ENCODE measurements around the gene ZFAND2A. TPM values are rescaled to one million over a fixed set of nuclear protein-coding genes. Genes with fewer than 3 reads are reported as not detected.
"Not testable (repeated sequence)": the region's sequence is repeated elsewhere in the genome, so short reads cannot be mapped to it uniquely, and the experiment has no call there.

The ZFAND2A gene
- total RNA-seq, 1 donor from 2014 or later, result 11.7 TPM

- DNase-seq, result no peak
These were observed 37.0 kb downstream of the ZFAND2A start for GRCh38 chr7:1122832-1123501.

GRCh38 chr7:1121886-1122831 lies 37.8 kb downstream of the ZFAND2A start:
- no peak for DNase-seq

GRCh38 chr7:1121476-1121875 lies 38.5 kb downstream of the ZFAND2A start:
- DNase-seq, result no peak

- DNase-seq, result no peak
These were observed 39.2 kb downstream of the ZFAND2A start for GRCh38 chr7:1120791-1121190.

GRCh38 chr7:1119201-1119600 lies 40.8 kb downstream of the ZFAND2A start:
- no peak for DNase-seq

GRCh38 chr7:1117321-1117928 lies 42.6 kb downstream of the ZFAND2A start:
- DNase-seq, result no peak

GRCh38 chr7:1116383-1117008 lies 43.5 kb downstream of the ZFAND2A start:
- DNase-seq, result not testable (repeated sequence)

GRCh38 chr7:1115171-1116045 lies 44.6 kb downstream of the ZFAND2A start:
- not testable (repeated sequence) for DNase-seq

- DNase-seq, result no peak
These were observed 45.5 kb downstream of the ZFAND2A start for GRCh38 chr7:1114505-1114904.

- DNase-seq, result no peak
These were observed 45.9 kb downstream of the ZFAND2A start for GRCh38 chr7:1114088-1114487.

- no peak for DNase-seq
These were observed 46.5 kb downstream of the ZFAND2A start for GRCh38 chr7:1113548-1113885.

- no peak for DNase-seq
These were observed 47.1 kb downstream of the ZFAND2A start for GRCh38 chr7:1112625-1113547.

- no peak for DNase-seq
These were observed 47.9 kb downstream of the ZFAND2A start for GRCh38 chr7:1112109-1112508.

GRCh38 chr7:1111156-1111555 lies 48.8 kb downstream of the ZFAND2A start:
- no peak for DNase-seq

- no peak for DNase-seq
These were observed 49.6 kb downstream of the ZFAND2A start for GRCh38 chr7:1110358-1110757.

- DNase-seq, result no peak
These were observed 50.2 kb downstream of the ZFAND2A start for GRCh38 chr7:1109581-1110310.

GRCh38 chr7:1108264-1108920 lies 51.6 kb downstream of the ZFAND2A start:
- DNase-seq, result no peak

- no peak for DNase-seq
These were observed 53.1 kb downstream of the ZFAND2A start for GRCh38 chr7:1106793-1107421.
